ENCODE results near the gene BIRC5. TPM values are rescaled to one million over a fixed set of nuclear protein-coding genes. Genes with fewer than 3 reads are reported as not detected.

Gene BIRC5
- total and polyA plus RNA-seq, 8 donors: 4.8 to 43.4 (median 23.7) TPM

GRCh38 chr17:78239489-78239931, 25.5 kb downstream of the BIRC5 start:
- peak; percentile 48 for ATAC-seq
- DNase-seq: peak in 1 of 4 donors; percentile 33
- intact Hi-C loops (cut with DNase I): no loop called here
- TF ChIP-seq CTCF (IDR thresholded peaks at IDR 0.05): no peak
- no peaks in the 10 kb centered on the region for H3K27me3 ChIP-seq
- H3K27ac ChIP-seq: no peak overlapping the region
- H3K4me3 ChIP-seq: no peak overlapping the region
- no peaks in the 10 kb centered on the region for H3K9me3 ChIP-seq
- no peaks in the 10 kb centered on the region for H3K4me1 ChIP-seq
- H3K36me3 ChIP-seq: no peaks in the 10 kb centered on the region

- ATAC-seq: no peak
- peak in 1 of 4 donors; percentile 68 for DNase-seq
- no peaks in the 10 kb centered on the region for H3K27me3 ChIP-seq
- H3K4me3 ChIP-seq: no peak overlapping the region
- no peaks in the 10 kb centered on the region for H3K9me3 ChIP-seq
- no peak overlapping the region for H3K27ac ChIP-seq
- TF ChIP-seq CTCF (IDR thresholded peaks at IDR 0.05): no peak
- H3K36me3 ChIP-seq: no peaks in the 10 kb centered on the region
- intact Hi-C loops (cut with DNase I): no loop called here
- no peaks in the 10 kb centered on the region for H3K4me1 ChIP-seq
Observed at GRCh38 chr17:78240012-78240655, 26.1 kb downstream of the BIRC5 start.

GRCh38 chr17:78240839-78241238, 26.8 kb downstream of the BIRC5 start:
- no peaks in the 10 kb centered on the region for H3K27me3 ChIP-seq
- no peak for TF ChIP-seq CTCF (IDR thresholded peaks at IDR 0.05)
- no peak for ATAC-seq
- intact Hi-C loops (cut with DNase I): no loop called here
- no peak overlapping the region for H3K4me3 ChIP-seq
- no peaks in the 10 kb centered on the region for H3K36me3 ChIP-seq
- H3K27ac ChIP-seq: no peak overlapping the region
- no peak for DNase-seq
- no peaks in the 10 kb centered on the region for H3K9me3 ChIP-seq
- no peaks in the 10 kb centered on the region for H3K4me1 ChIP-seq

- no peaks in the 10 kb centered on the region for H3K9me3 ChIP-seq
- H3K27me3 ChIP-seq: no peaks in the 10 kb centered on the region
- no peak for ATAC-seq
- H3K27ac ChIP-seq: no peak overlapping the region
- DNase-seq: no peak
- no peak overlapping the region for H3K4me3 ChIP-seq
- H3K36me3 ChIP-seq: no peaks in the 10 kb centered on the region
- intact Hi-C loops (cut with DNase I): no loop called here
- TF ChIP-seq CTCF (IDR thresholded peaks at IDR 0.05): no peak
- no peaks in the 10 kb centered on the region for H3K4me1 ChIP-seq
Observed at GRCh38 chr17:78241277-78242023, 27.4 kb downstream of the BIRC5 start.

- Histone ChIP-seq H3K36me3 (no peaks in the 10 kb centered on the region), H3K4me3 (no peak overlapping the region), H3K4me1 (no peaks in the 10 kb centered on the region), H3K9me3 (no peaks in the 10 kb centered on the region), H3K27ac (no peak overlapping the region), H3K27me3 (no peaks in the 10 kb centered on the region)
- ATAC-seq: peak; percentile 50
- TF ChIP-seq CTCF (IDR thresholded peaks at IDR 0.05): no peak
- peak in 1 of 4 donors; percentile 66 for DNase-seq
- intact Hi-C loops (cut with DNase I): no loop called here
Observed at GRCh38 chr17:78242024-78242742, 28.1 kb downstream of the BIRC5 start.

Measured in left lung (tissue), 10 donors.